T-helper 1 cell treated with Interleukin-12 subunit alpha and Interleukin-12 subunit beta and Interleukin-4 antibody, amounts not matched to agents 30 ng/mL and 1 ng/mL, for 36 hours (primary cell): ENCODE measurements around the gene CCDC24. TPM values are rescaled to one million over a fixed set of nuclear protein-coding genes. Genes with fewer than 3 reads are reported as not detected.

Experiments used
- intact Hi-C: fragments of 100-400 bp; cut with micrococcal nuclease; formaldehyde crosslinking; loops from one replicate; pipeline ENCODE4 v1.15.1; 2024
- total RNA-seq: library from RNA; stranded (reverse); gene quantifications from 2 replicates; pipeline ENCODE4 v1.2.3, GENCODE V29; 2022

Gene CCDC24
- total RNA-seq, 1 donor from 2014 or later: 1.9 TPM

DNA sequence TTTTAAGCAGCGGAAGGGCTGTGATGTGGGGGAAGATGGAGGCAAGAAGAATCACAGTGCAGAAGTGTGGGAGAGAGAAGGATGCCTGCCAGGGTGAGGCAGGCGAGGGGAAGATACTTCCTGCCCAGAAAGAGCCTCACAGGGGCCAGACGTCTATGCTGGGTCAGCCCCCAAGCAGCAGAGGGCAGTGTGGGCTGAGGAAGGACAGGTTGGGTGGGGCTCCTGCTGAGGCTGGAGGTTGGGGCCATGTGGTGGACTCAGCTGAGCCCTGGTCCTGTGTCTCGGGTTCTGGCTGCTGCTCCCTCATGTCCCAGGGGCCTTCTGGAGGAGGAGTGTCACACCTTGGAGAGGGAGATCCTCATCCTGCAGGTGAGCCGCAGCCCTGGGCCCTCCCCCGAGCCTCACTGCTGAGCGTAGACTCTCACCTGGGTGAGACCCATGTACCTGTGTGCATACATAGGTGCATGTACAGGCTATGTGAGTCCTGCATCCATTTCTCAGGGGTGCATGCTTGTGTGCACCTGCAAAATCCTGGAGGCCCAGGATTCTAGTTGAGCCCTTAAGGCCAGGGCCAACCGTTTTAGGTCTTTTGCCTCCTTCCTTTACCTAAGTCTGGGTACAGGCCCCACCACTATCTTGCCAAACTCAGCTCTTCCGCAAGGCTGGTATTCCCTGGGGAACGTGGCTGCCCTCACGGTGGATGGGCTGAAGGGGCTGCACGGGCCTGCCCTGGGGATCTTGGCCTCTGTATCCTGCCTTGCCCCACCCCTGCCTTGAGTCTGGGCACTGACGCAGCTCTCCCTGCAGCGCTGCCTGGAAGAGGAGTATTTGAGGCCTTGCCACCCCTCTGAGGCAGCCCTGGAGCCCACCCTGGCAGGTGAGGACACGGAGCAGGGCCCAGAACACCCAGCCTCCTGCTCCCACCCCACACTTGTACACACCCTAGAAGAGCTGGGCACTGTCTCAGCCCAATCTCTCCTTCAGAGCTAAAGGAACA, 3.7 kb downstream of the CCDC24 start:
- intact Hi-C loops: no loop called here

DNA sequence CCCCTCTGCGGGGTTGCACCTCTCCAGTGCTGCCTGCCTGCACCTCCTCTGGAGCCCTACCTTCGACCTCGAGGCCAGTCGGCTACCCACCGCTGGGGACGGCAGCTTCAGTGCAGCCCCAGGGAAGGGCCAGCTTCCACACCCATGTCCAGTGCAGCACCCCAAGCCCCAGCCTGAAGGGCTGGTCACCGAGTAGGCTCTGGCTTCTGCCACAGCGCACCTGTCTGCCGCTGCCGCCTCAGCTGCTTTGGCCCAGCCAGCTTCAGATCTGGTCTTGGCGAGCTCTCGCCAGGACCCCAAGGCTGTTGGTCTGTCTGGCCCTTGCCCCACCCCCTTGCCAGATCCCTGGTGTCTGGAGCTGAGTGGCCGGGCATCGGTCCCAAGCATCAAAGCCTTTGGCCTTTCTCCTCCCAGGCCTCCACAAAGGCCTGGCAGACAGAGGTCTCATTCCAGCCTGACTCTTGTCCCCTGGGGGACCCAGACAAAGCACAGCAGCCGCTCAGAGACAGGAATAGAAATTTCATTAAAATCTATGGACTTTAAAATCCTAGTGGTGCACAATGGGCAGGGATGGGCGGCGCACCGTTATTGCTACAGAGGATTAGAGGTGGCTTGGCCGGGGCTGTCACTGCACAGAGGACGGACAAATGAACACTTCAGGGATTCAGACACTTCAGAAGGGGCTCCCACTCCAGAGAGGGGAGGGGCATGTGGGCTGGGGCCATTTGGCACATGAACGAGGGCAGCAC, 4.8 kb downstream of the CCDC24 start:
- intact Hi-C loops: no loop called here

- intact Hi-C loops: no loop called here
Measured at GRCh38 chr1:43996733-43997115, 5.3 kb downstream of the CCDC24 start.

DNA sequence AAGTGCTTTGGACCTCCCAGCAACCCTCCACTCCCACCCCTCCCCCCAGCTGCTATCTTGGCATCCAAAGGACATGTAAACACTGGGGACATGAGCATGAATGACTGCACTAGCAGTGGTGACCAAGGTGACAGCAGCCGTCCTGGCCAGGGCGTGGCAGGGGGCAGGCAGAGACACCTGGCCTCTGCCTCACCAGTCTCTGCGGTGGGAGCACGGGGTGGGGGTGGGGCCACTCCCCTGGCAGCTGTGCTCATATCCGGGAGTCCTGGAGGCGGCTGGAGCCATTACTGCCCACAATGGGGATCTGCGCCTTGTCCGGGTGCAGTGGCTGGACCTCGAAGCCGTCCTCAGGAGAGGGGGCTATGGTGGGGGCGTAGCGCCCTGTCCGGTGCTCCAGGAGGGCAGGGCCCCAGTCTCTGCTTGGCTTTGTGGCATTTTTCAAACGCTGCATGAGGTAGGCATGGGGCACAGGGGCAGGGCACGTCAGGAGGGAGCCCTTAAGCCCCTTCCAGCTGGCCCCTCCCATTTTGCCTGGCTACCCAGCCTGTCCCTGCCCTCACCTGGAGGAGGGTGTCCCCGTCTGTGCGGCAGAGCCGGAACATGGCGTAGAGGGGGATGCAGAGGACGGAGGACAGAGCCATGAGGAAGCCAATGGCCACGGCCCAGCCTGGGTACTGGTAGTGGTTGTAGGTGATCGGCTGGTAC, 6.0 kb downstream of the CCDC24 start:
- intact Hi-C loops: no loop called here

DNA sequence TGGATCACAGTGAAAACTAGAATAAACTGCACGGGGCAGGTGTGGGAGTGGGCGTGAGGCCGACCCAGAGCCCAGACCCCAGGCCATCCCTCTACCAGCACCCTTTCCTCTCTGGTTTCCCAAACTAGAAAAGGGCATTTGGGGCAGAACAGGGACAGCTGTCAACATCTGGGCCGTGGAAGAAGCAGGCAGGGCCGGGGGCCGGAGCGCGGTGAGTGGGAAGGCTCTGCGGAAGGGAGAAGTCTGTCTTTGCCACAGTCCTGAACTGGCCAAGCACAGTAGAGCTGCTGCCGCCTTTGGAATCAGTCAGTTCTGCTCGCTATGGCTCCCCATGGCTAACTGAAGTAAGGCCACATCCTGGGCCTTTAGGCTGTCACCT, 6.6 kb downstream of the CCDC24 start:
- intact Hi-C loops: no loop called here

DNA sequence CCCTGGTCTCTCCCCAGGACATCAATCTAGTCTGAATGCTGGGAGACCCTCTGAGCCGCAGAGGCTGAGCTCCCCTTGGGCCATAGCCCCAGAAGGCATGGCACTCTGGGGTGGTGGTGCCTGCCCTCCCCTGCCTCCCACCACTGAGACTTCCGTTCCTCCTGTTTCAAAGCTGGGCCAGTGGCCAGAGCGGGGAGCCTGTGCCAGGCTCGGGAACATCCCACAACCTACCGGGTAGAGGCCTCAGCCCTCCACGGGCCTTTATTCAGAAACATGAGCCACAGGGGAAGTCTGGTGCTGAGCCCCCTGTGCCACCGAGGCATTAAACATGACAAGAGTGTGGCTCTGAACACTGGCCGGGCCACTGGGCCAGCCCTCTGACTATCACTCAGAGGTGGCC, 8.1 kb downstream of the CCDC24 start:
- intact Hi-C loops: no loop called here

DNA sequence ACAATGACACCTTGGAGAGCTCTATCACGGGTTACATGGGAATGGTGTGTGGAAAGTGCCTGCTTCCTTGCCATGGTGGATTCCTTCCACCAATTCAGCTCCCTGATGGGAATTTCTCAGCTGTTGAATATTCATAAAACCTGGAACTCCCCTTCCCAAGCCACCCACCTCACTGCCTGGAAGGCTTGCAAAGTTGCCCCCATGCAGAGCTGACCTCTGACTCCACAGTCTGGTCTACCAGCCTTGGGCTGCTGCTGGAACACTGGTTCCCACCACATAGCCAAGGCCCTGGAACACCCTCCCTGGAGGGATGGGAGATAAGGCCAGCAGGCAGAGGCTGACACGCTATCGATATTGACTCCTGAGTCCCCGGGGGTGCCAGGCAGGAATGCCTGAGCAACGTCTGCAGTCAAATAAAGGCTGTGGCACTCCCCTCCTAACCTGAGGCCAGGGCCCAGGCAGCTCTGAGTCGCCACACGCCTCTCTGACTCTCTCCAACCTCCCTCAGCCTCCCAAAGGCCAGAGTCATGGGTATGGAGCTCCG, 8.8 kb downstream of the CCDC24 start:
- intact Hi-C loops: no loop called here

- intact Hi-C loops: no loop called here
Measured at GRCh38 chr1:44002165-44002564, 10.8 kb downstream of the CCDC24 start.

DNA sequence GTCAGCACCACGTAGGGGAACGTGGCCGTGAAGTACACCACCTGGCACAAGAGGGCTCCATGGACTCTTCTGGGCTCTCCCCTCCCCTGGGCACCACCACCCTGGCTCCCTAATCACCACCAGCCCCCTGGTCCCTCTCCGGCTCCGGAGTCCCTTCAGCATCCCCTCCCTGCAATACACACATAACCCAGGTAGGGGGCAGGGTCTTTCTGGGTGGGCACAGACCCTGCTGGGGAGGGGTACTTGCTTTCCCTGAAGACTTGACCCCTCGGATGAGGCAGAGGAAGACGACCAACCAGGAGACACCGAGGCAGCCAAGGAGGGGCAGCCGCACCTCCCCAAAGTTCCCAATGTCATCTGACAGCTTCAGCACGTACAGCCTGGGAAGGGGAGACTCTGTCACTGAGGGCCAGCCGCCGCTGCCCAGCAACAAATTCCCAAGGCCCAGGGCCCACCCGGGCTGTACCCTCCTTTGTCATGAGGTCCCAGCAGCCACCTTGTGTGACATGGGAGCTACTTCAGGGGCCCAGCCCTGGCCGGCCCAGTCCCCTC, 11.3 kb downstream of the CCDC24 start:
- intact Hi-C loops: no loop called here

- intact Hi-C loops: no loop called here
Measured at GRCh38 chr1:44008259-44008658, 16.9 kb downstream of the CCDC24 start.

DNA sequence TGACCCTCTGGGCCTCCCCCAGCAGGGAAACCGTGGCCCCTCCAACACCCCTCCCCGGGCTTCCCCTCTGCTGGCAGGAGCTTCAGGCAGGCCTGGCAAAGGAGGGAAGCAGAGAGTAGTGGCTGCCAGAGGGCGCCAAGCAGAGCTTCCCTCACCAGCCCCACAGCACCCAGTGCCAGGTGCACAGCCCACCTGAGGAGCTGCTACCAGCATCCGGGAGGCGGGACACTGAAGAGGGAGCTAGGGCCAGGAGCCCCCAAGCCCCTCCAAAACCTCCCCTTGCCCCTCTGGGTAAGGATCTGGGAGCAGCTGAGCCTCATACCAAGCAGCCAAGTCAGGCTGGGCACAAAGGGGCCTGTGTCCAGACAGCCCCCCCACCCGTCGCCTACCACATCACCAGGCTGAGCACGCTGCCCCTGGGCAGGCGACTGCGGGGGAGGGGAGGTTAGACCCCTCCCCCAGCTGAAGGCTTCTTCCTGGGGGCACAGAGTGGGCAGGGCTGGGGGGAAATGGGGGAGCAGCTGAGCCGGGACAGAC, 19.6 kb downstream of the CCDC24 start:
- intact Hi-C loops: no loop called here

- intact Hi-C loops: no loop called here
Measured at GRCh38 chr1:44012404-44012803, 21.0 kb downstream of the CCDC24 start.

DNA sequence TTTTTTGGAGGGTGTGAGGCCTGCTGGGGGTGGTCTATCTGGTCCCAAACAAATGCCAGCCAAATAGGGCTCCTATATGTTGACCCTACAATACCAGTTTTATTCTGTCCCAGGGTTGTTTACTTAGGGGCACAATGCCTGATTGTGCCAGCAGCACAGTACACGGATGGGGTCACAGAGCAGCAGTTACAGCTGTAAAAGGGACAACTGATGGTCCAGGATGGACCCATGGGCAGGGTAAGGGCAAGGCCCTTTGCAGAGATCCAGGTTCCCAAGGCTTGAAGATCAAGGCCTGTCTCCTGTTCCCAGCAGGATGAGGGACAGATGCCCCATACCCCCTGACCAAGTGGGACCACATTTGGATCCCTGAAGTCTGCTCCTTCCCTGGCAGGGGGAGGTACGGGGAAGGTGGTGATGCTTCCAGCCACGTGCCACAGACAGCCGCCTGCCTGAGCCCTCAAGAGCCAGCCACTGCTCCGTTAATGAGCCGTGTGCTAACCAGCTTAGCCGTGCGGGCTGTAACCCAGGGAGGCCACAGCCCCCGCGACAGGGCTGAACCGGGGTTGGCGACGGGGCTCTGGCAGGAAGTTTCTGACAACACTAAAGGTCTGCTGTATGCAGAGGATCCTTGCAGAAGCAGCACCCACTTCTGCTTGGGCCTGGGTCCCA, 21.7 kb downstream of the CCDC24 start:
- intact Hi-C loops: no loop called here

GRCh38 chr1:44013949-44014348, 22.6 kb downstream of the CCDC24 start:
- intact Hi-C loops: no loop called here

DNA sequence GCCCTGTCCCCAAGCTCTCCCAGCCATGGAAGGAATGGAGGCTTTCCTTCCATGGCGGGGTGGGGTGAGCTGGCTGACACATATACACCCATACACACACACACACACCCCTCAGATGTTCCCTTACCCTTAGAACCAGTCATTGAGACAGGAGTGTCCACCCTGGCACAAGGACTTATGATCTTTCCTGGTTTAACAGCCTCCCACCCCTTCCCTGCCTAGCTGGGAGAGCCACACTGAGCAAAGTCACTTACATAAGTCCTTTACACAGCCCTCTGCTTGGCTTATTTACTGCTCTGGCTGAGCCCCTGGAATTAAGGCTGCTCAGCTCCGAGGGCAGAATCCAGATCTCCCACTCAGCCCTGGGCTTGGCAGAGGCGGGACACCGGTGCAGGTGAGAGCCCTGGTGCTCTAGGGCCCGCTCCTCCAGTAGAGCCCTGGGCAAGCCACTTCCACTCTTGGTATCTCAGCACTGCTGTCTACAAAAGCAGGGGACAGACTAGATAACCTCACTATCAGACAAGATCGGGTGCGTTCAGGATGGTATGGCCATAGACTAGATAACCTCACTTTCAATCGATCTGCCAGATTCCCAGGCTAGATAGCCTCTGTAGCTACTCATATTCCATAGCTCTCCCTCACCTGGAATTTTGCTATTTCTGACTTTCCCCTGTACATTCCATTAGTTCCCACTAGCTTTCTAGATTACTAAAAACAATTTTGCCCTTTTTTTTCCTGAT, 23.1 kb downstream of the CCDC24 start:
- intact Hi-C loops: no loop called here

DNA sequence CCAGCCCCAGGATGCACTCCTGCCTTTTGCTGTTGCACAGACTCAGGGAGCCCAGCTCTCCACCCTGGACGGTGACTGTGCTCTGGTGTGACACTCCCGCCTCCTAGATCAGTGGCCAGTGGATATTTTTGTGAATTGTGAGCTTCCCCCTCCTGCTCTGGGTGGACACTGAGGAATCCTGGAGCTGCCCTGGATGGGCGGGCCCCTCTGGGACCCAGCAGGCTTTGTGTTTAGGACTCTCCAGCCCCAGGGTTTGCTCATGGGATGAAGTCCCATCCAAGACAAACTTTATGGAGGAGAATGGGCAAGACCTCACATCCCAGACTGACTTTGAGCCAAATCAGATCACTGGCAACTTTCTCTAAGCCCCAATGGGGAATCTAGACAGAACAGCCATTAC, 23.8 kb downstream of the CCDC24 start:
- intact Hi-C loops: no loop called here

DNA sequence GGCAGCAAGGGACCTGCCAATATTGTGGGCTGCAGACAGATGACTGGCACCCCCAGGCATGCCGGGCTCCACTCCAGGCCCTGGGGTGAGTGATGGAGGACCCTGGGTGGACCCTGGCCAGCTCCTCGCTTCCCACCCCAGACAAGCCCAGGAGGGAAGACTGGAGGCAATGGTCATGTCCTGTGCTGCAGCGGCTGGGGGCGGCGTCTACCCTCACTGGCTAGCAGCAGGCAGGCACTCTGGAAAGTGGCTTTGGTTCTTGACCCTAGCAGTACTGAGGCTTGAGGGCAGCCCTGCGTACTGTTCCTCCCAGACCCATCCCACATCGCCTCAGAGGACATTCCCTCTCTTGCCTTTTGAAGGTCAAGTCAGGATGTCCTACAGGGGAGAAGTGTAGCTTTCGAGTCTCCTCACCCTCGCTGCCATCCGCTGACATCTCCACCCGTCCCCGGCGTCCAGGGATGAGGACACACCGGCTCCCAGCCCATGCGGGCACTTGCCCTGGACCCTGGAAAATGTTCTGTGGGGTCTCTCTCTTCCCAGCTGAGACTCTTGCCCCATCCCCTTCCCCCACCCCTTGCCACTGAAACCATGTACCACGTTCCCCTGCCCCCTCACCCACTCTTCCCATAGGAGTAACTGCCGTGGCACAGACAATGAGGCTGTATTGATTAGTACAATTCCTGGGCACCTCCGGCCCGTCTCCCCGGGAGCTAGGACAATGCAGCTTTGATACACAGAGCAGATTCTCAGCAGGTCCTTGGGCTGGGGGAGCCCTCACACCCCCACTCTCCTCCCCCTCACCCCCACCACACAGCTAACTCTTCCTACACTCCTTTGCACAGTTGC, 24.9 kb downstream of the CCDC24 start:
- intact Hi-C loops: no loop called here

DNA sequence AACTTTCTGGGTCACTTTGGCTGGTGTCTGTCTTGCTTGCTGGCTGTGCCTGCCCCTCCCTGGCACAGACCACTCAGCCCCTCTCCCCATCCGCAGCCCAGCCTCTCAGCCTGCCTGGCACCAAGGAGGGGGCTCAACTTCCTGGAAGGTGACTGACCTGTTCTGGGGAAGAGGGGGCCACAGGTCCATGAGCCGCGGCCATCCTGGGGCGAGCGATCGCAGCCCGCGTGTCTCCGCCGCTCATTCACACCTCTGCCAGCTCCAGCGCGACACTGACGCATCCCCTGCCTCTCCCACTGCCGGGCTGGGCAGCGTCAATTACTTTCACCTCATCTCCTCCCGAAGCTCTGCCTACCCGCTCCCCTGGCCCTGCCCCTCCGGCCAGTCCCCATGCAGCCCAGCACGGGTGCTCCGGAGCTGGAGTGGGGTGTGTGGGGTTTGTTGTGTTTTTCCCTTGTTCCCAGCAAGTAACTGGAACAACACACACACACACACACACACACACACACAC, 25.5 kb downstream of the CCDC24 start:
- intact Hi-C loops: no loop called here
